Stimulated activated CD8-positive, alpha-beta memory T cell treated with anti-CD3 and anti-CD28 coated beads, Interleukin-15, amount 100 ng/mL, for 4 hours (primary cell): Measurements from ENCODE around the gene TBC1D16.
A peak's percentile ranks its signal among the peaks of the same experiment; 100 is the strongest.

Source experiments
- DNase-seq, 2 donors: peaks; one replicate each; pipeline ENCODE4 v3.0.0-alpha.2; 2020; ENCODE audit warnings: low read depth in 2 of 2

Gene TBC1D16

GRCh38 chr17:80025140-80025539 lies 10.5 kb downstream of the TBC1D16 start:
- no peak for DNase-seq

GRCh38 chr17:80024206-80024972 lies 11.3 kb downstream of the TBC1D16 start:
- DNase-seq: no peak

- DNase-seq: no peak
Observed at GRCh38 chr17:80023481-80024205, 12.0 kb downstream of the TBC1D16 start.

- no peak for DNase-seq
Observed at GRCh38 chr17:80021600-80021999, 14.1 kb downstream of the TBC1D16 start.

- no peak for DNase-seq
Observed at GRCh38 chr17:80018917-80019651, 16.6 kb downstream of the TBC1D16 start.

- no peak for DNase-seq
Observed at GRCh38 chr17:80017226-80018010, 18.3 kb downstream of the TBC1D16 start.

GRCh38 chr17:80012765-80013741 lies 22.6 kb downstream of the TBC1D16 start:
- DNase-seq: no peak

- no peak for DNase-seq
Observed at GRCh38 chr17:80011989-80012555, 23.6 kb downstream of the TBC1D16 start.

- no peak for DNase-seq
Observed at GRCh38 chr17:80010283-80010858, 25.3 kb downstream of the TBC1D16 start.

- DNase-seq: no peak
Observed at GRCh38 chr17:80009391-80010282, 26.0 kb downstream of the TBC1D16 start.

GRCh38 chr17:80008848-80009247 lies 26.8 kb downstream of the TBC1D16 start:
- no peak for DNase-seq

GRCh38 chr17:80008383-80008840 lies 27.3 kb downstream of the TBC1D16 start:
- peak; percentile 39 to 50 for DNase-seq

- no peak for DNase-seq
Observed at GRCh38 chr17:80007939-80008338, 27.7 kb downstream of the TBC1D16 start.

- no peak for DNase-seq
Observed at GRCh38 chr17:80006811-80007752, 28.6 kb downstream of the TBC1D16 start.

GRCh38 chr17:80006339-80006720 lies 29.3 kb downstream of the TBC1D16 start:
- DNase-seq: no peak

GRCh38 chr17:80005360-80006338 lies 30.0 kb downstream of the TBC1D16 start:
- DNase-seq: peak; percentile 22 to 24
